ENCODE results near the gene DAPP1. TPM values are rescaled to one million over a fixed set of nuclear protein-coding genes. Genes with fewer than 3 reads are reported as not detected.

The DAPP1 gene
- total RNA-seq, 1 donor from 2014 or later = not detected

DNA sequence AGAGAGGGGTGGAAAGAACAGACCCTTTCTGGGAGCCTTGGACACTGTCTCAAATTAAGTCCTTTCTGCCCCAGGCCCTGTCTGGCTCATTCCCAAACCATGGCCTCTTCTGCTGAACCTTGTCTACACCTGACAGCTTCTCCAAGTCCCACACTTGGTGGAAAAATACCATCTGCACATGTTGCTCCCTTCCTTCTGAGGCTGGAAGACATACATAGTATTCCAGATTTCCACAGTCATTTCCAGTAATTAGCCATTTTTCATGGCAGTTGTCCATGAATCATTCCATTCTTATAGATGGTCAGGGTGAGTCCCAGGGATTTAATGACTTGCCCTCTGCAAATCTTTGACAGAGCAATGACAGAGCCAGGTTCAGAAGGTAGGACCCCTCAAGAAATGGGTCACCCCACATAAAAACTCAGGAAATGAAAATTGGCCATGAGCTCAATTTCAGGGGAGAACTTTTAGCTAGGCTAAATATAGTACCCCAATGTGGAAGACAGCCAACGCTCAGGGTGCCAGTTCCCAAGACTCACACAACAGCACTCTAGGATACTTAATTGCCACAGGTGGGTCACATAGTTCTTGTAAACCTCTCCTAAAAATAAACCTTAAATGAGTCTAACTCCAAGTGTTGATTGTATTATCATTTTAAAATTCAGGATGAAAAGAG is 16.2 kb upstream of the DAPP1 start:
- no peak for DNase-seq (ENCODE audit: low read depth, low spot score)
- TF ChIP-seq, protein P1, sequence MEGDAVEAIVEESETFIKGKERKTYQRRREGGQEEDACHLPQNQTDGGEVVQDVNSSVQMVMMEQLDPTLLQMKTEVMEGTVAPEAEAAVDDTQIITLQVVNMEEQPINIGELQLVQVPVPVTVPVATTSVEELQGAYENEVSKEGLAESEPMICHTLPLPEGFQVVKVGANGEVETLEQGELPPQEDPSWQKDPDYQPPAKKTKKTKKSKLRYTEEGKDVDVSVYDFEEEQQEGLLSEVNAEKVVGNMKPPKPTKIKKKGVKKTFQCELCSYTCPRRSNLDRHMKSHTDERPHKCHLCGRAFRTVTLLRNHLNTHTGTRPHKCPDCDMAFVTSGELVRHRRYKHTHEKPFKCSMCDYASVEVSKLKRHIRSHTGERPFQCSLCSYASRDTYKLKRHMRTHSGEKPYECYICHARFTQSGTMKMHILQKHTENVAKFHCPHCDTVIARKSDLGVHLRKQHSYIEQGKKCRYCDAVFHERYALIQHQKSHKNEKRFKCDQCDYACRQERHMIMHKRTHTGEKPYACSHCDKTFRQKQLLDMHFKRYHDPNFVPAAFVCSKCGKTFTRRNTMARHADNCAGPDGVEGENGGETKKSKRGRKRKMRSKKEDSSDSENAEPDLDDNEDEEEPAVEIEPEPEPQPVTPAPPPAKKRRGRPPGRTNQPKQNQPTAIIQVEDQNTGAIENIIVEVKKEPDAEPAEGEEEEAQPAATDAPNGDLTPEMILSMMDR (conservative IDR thresholded peaks at IDR 0.05) = no peak
- Mint-ChIP-seq H3K4me1 (peaks cover 17% of the 10 kb centered on the region), H3K36me3 (ENCODE audit: low read depth) (peaks cover 5% of the 10 kb centered on the region), H3K27ac (ENCODE audit: unreplicated experiment) (no peak overlapping the region), H3K9me3 (peaks cover 9% of the 10 kb centered on the region), H3K27me3 (ENCODE audit: low read depth) (peaks cover 3% of the 10 kb centered on the region), H3K4me3 (no peak overlapping the region)

DNA sequence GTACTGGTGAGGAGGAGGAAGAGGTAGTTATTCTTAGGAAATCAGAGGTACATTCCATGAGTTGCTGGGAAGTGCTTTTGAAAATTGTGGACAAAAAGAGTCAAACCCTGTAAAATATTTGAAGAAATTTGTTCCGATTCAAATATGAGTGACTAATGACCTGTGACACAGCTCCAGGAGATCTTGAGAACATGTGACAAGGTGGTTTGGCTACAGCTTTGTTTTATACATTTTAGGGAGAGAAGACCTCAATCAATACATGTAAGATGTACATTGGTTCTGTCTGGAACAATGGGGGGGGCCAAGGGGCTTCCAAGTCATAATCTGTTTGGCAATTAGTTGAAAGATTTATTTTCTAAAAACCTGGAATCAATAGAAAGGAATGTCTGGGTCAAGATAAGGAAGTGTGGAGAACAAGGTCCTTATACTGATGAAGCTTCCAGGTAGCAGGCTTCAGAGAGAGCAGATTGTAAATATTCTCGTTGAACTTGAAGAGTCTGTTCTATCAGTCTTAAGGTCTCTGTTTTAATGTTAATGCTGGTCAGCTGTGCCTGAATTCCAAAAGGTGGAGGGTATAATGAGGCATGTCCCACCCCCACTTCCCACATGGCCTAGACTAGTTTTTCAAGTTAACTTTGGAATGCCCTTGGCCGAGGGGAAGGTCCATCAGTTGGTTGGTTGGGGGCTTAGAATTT is 15.5 kb upstream of the DAPP1 start:
- TF ChIP-seq, protein P1 (conservative IDR thresholded peaks at IDR 0.05) = no peak
- peaks cover 4% of the 10 kb centered on the region for H3K9me3 Mint-ChIP-seq
- no peak overlapping the region for H3K27ac Mint-ChIP-seq (ENCODE audit: unreplicated experiment)
- H3K27me3 Mint-ChIP-seq (ENCODE audit: low read depth) = no peaks in the 10 kb centered on the region
- DNase-seq (ENCODE audit: low read depth, low spot score) = no peak
- H3K36me3 Mint-ChIP-seq (ENCODE audit: low read depth) = no peaks in the 10 kb centered on the region
- peaks cover 17% of the 10 kb centered on the region for H3K4me1 Mint-ChIP-seq
- H3K4me3 Mint-ChIP-seq = no peak overlapping the region

DNA sequence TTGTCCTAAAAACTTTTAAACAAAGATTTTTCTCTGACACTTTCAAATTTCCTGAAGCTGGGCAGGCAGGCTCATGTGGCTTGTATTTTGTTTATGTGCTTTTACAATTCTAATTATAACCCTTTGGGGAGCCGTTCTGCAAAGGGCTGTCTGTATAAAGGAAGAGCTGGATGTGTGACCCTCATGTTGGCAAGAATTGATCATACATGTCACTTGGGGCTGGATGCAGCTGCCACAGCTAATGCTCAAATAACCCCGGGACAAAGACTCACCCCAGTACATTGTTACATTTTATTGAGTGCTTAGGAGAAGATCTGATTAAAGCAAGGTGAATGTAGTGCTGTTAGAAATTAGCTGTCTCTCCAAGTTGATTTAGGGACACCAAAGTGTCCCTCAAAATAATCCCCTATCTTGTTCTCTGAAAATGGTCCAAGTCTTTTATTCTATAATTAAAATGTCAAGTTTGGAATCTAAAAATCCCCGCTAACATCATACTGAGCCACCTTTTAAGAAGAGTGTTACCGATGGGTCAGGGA is 13.0 kb upstream of the DAPP1 start:
- Mint-ChIP-seq H3K9me3 (peaks cover under 1% of the 10 kb centered on the region), H3K27ac (ENCODE audit: unreplicated experiment) (no peak overlapping the region), H3K4me1 (peaks cover 20% of the 10 kb centered on the region), H3K4me3 (no peak overlapping the region), H3K36me3 (ENCODE audit: low read depth) (no peaks in the 10 kb centered on the region), H3K27me3 (ENCODE audit: low read depth) (no peaks in the 10 kb centered on the region)
- DNase-seq (ENCODE audit: low read depth, low spot score) = no peak
- TF ChIP-seq, protein P1 (conservative IDR thresholded peaks at IDR 0.05) = no peak

DNA sequence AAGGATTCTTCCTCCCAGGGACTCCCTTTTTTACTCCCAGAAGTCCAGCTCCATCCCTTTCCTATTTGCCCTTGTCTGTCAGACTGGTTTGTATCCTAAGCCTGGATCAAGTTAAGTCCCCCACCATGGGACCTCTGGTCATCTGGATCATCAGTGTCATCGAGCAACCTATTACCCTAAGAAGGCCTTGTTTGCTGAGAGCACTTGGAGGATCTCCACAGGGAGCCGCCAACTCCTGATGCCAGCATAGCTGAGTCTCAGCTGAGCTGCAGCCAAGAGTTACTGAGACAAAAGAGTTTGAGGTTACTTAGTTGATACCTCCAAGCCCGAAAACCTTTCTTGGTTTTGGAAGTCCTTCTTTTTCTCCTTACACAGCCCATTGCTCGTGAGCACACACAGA is 10.1 kb upstream of the DAPP1 start:
- no peak for DNase-seq (ENCODE audit: low read depth, low spot score)
- TF ChIP-seq, protein P1 (conservative IDR thresholded peaks at IDR 0.05) = no peak
- no peaks in the 10 kb centered on the region for H3K36me3 Mint-ChIP-seq (ENCODE audit: low read depth)
- no peak overlapping the region for H3K27ac Mint-ChIP-seq (ENCODE audit: unreplicated experiment)
- H3K27me3 Mint-ChIP-seq (ENCODE audit: low read depth) = no peaks in the 10 kb centered on the region
- peaks cover 20% of the 10 kb centered on the region for H3K4me1 Mint-ChIP-seq
- no peaks in the 10 kb centered on the region for H3K9me3 Mint-ChIP-seq
- no peak overlapping the region for H3K4me3 Mint-ChIP-seq

DNA sequence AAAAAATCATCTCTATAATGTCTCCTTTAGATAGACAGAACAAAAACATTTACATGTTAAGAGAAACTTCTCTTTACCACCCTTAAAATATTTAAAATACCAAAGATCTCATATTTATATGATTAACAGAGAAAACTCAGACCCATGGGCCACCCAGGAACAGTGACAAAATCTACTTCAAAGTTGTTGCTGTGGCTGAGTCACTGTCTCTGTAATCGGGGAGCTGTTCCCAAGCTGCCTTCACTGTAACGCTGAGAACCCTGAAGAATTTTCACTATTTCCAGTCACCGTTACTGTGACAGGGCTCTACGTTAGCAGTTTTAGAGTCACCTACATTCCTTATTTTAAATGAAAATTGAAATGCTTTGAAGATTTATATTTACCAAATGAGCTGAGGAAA is 9.0 kb upstream of the DAPP1 start:
- no peaks in the 10 kb centered on the region for H3K27me3 Mint-ChIP-seq (ENCODE audit: low read depth)
- TF ChIP-seq, protein P1 (conservative IDR thresholded peaks at IDR 0.05) = no peak
- no peak overlapping the region for H3K4me3 Mint-ChIP-seq
- H3K9me3 Mint-ChIP-seq = no peaks in the 10 kb centered on the region
- H3K27ac Mint-ChIP-seq (ENCODE audit: unreplicated experiment) = no peak overlapping the region
- H3K36me3 Mint-ChIP-seq (ENCODE audit: low read depth) = no peaks in the 10 kb centered on the region
- peaks cover 17% of the 10 kb centered on the region for H3K4me1 Mint-ChIP-seq
- DNase-seq (ENCODE audit: low read depth, low spot score) = no peak

Measured in neural crest cell (in vitro differentiated cells).